Right lobe of liver (tissue), 4 donors: Measurements from ENCODE around the gene CACNA1C.

ENCODE experiments used
- POLR2A ChIP-seq: fragments of 450-650 bp; IDR thresholded peaks from one replicate; pipeline ENCODE4 v1.6.1; 2017; ENCODE audit warnings: antibody characterized with exemption, mild to moderate bottlenecking
- TF ChIP-seq, protein P1 (sequence below), 4 donors: fragments of 200-600 bp in 3 of 4; fragments of 450-650 bp in 1 of 4; IDR thresholded peaks; one replicate each; pipeline versions ENCODE4 v1.5.1 to v1.8.0; 2016 to 2022; ENCODE audit warnings: antibody characterized with exemption in 4 of 4, mild to moderate bottlenecking in 2 of 4
- donor health status: DM: no; HTN: no; CAD: no.
- donor health status: DM: no; HTN: no; CAD: no.
- donor health status: DM: no; HTN: yes; CAD: no.

DNA sequence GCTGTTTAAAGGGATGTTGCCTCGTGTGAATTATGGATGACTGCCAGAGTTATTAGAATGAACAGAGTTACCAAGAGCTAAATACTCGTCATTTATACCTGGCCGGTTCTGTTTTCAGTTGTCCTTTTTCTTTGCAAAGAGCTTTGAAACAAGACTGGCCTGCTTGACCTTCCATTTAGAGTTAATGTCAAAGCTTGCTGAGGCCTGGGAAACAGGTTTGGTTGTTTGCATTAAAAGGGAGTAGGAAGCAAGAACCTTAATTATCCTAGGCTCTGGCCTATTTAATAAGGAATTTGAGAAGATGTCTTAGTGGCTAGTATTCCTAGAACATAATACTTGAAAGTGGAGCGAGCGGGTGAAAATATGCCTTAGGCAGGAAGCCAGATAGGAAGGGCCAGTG lies 233.3 kb downstream of the CACNA1C start:
- TF ChIP-seq, protein P1, sequence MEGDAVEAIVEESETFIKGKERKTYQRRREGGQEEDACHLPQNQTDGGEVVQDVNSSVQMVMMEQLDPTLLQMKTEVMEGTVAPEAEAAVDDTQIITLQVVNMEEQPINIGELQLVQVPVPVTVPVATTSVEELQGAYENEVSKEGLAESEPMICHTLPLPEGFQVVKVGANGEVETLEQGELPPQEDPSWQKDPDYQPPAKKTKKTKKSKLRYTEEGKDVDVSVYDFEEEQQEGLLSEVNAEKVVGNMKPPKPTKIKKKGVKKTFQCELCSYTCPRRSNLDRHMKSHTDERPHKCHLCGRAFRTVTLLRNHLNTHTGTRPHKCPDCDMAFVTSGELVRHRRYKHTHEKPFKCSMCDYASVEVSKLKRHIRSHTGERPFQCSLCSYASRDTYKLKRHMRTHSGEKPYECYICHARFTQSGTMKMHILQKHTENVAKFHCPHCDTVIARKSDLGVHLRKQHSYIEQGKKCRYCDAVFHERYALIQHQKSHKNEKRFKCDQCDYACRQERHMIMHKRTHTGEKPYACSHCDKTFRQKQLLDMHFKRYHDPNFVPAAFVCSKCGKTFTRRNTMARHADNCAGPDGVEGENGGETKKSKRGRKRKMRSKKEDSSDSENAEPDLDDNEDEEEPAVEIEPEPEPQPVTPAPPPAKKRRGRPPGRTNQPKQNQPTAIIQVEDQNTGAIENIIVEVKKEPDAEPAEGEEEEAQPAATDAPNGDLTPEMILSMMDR (IDR thresholded peaks at IDR 0.05), result no peak
- no peak for TF ChIP-seq POLR2A
